Fibroblast of skin of left quadriceps (primary cell): ENCODE results near the gene PRDM11.
A peak's percentile ranks its signal among the peaks of the same experiment; 100 is the strongest.

Experiments used
- DNase-seq, 2 experiments: peaks; one replicate each; pipeline ENCODE4 v3.0.0-alpha.2; 2013; ENCODE audit warnings: low read depth in 2 of 2

The PRDM11 gene

GRCh38 chr11:45260071-45260470 lies 113.6 kb downstream of the PRDM11 start:
- DNase-seq = no peak

GRCh38 chr11:45262900-45263299 lies 116.5 kb downstream of the PRDM11 start:
- DNase-seq = no peak

GRCh38 chr11:45263773-45264172 lies 117.3 kb downstream of the PRDM11 start:
- DNase-seq = no peak

GRCh38 chr11:45264839-45265515 lies 118.5 kb downstream of the PRDM11 start:
- DNase-seq = peak in 1 of 2 experiments; percentile 16

- DNase-seq = no peak
Measured at GRCh38 chr11:45265969-45266675, 119.7 kb downstream of the PRDM11 start.

- DNase-seq = no peak
Measured at GRCh38 chr11:45266676-45267020, 120.2 kb downstream of the PRDM11 start.

- no peak for DNase-seq
Measured at GRCh38 chr11:45267052-45267451, 120.6 kb downstream of the PRDM11 start.

GRCh38 chr11:45267652-45268299 lies 121.3 kb downstream of the PRDM11 start:
- DNase-seq = no peak

- no peak for DNase-seq
Measured at GRCh38 chr11:45269678-45270077, 123.2 kb downstream of the PRDM11 start.

- no peak for DNase-seq
Measured at GRCh38 chr11:45270946-45271716, 124.7 kb downstream of the PRDM11 start.

- no peak for DNase-seq
Measured at GRCh38 chr11:45272701-45273100, 126.3 kb downstream of the PRDM11 start.

- no peak for DNase-seq
Measured at GRCh38 chr11:45273509-45273908, 127.1 kb downstream of the PRDM11 start.

GRCh38 chr11:45274206-45274605 lies 127.8 kb downstream of the PRDM11 start:
- no peak for DNase-seq

- DNase-seq = peak in 1 of 2 experiments; percentile 22
Measured at GRCh38 chr11:45275828-45276227, 129.4 kb downstream of the PRDM11 start.

- no peak for DNase-seq
Measured at GRCh38 chr11:45278714-45279113, 132.3 kb downstream of the PRDM11 start.

- DNase-seq = no peak
Measured at GRCh38 chr11:45279645-45280044, 133.2 kb downstream of the PRDM11 start.

- no peak for DNase-seq
Measured at GRCh38 chr11:45280449-45280848, 134.0 kb downstream of the PRDM11 start.

GRCh38 chr11:45282081-45282480 lies 135.6 kb downstream of the PRDM11 start:
- DNase-seq = no peak
